H9 (cell line): ENCODE measurements around the gene MPP2. TPM values are rescaled to one million over a fixed set of nuclear protein-coding genes. Genes with fewer than 3 reads are reported as not detected.

ENCODE experiments used
- DNase-seq: peaks from one replicate; pipeline ENCODE4 v3.0.0-alpha.2; 2017
- H2AFZ ChIP-seq: one replicate; pipeline ENCODE4 v1.6.1; 2013; ENCODE audit warnings: mild to moderate bottlenecking, low read length, control low read depth, moderate library complexity
- H2AK5ac ChIP-seq: 2 replicates; pipeline ENCODE4 v1.6.1; 2013; ENCODE audit warnings: low read length, control low read depth, mixed read lengths; ENCODE audit not compliant: insufficient read length
- H2BK120ac ChIP-seq: one replicate; pipeline ENCODE4 v1.6.1; 2013; ENCODE audit warnings: low read depth, mild to moderate bottlenecking, low read length, control low read depth, inconsistent platforms; ENCODE audit not compliant: poor library complexity, severe bottlenecking
- H2BK12ac ChIP-seq: 2 replicates; pipeline ENCODE4 v1.6.1; 2013; ENCODE audit warnings: low read length, control low read depth, mixed read lengths, low read depth; ENCODE audit not compliant: insufficient read length
- H2BK15ac ChIP-seq: 2 replicates; pipeline ENCODE4 v1.6.1; 2013; ENCODE audit warnings: low read depth, low read length, control low read depth
- H2BK20ac ChIP-seq: one replicate; pipeline ENCODE4 v1.6.1; 2013; ENCODE audit warnings: low read depth, mild to moderate bottlenecking, low read length, control low read depth, inconsistent platforms; ENCODE audit not compliant: poor library complexity, severe bottlenecking
- H2BK5ac ChIP-seq: 2 replicates; pipeline ENCODE4 v1.6.1; 2013; ENCODE audit warnings: low read length, control low read depth, mixed read lengths; ENCODE audit not compliant: insufficient read length
- H3K14ac ChIP-seq: 2 replicates; pipeline ENCODE4 v1.6.1; 2013; ENCODE audit warnings: low read length, control low read depth; ENCODE audit not compliant: insufficient read depth
- H3K18ac ChIP-seq: 2 replicates; pipeline ENCODE4 v1.6.1; 2013; ENCODE audit warnings: low read depth, mild to moderate bottlenecking, mixed read lengths, low read length, control low read depth; ENCODE audit not compliant: insufficient read length
- H3K23ac ChIP-seq: 2 replicates; pipeline ENCODE4 v1.6.1; 2013; ENCODE audit warnings: low read length, control low read depth, mixed read lengths, low read depth; ENCODE audit not compliant: insufficient read length
- H3K23me2 ChIP-seq: 2 replicates; pipeline ENCODE4 v1.6.1; 2013; ENCODE audit warnings: low read depth, mild to moderate bottlenecking, mixed read lengths, low read length, control low read depth; ENCODE audit not compliant: insufficient read length, poor library complexity, severe bottlenecking
- H3K27ac ChIP-seq: 2 replicates; pipeline ENCODE4 v1.5.1; 2013; ENCODE audit warnings: low read length, control low read depth, mixed read lengths, low read depth; ENCODE audit not compliant: insufficient read length
- H3K27me3 ChIP-seq: 2 replicates; pipeline ENCODE4 v1.6.1; 2013; ENCODE audit warnings: low read length, control low read depth, inconsistent platforms; ENCODE audit not compliant: insufficient read depth
- H3K4ac ChIP-seq: 2 replicates; pipeline ENCODE4 v1.6.1; 2013; ENCODE audit warnings: low read depth, mild to moderate bottlenecking, control low read depth, inconsistent platforms, low read length, moderate library complexity
- H3K4me1 ChIP-seq: 2 replicates; pipeline ENCODE4 v1.6.1; 2013; ENCODE audit warnings: low read length, control low read depth, inconsistent platforms; ENCODE audit not compliant: insufficient read depth
- H3K4me2 ChIP-seq: 2 replicates; pipeline ENCODE4 v1.6.1; 2013; ENCODE audit warnings: low read length, control low read depth, mixed read lengths; ENCODE audit not compliant: insufficient read length, insufficient read depth
- H3K56ac ChIP-seq: 2 replicates; pipeline ENCODE4 v1.6.1; 2013; ENCODE audit warnings: low read depth, mild to moderate bottlenecking, mixed read lengths, low read length, control low read depth; ENCODE audit not compliant: insufficient read length
- H3K79me1 ChIP-seq: 2 replicates; pipeline ENCODE4 v1.6.1; 2013; ENCODE audit warnings: low read depth, mild to moderate bottlenecking, moderate library complexity, low read length, control low read depth, inconsistent platforms; ENCODE audit not compliant: insufficient read depth, poor library complexity, severe bottlenecking
- H3K79me2 ChIP-seq: 2 replicates; pipeline ENCODE4 v1.6.1; 2013; ENCODE audit warnings: low read length, control low read depth, inconsistent platforms; ENCODE audit not compliant: insufficient read depth
- H3K9ac ChIP-seq: 2 replicates; pipeline ENCODE4 v1.6.1; 2013; ENCODE audit warnings: low read length, control low read depth, mixed read lengths; ENCODE audit not compliant: insufficient read length; ENCODE audit errors: extremely low read depth
- H3K9me3 ChIP-seq: one replicate; pipeline ENCODE4 v1.6.1; 2013; ENCODE audit warnings: low read depth, low read length, inconsistent platforms; ENCODE audit not compliant: control insufficient read depth
- H3T11ph ChIP-seq: one replicate; pipeline ENCODE4 v1.6.1; 2013; ENCODE audit warnings: mild to moderate bottlenecking, low read length, control low read depth, inconsistent platforms
- H4K20me1 ChIP-seq: one replicate; pipeline ENCODE4 v1.6.1; 2013; ENCODE audit not compliant: control insufficient read depth, insufficient read length, insufficient read depth
- H4K5ac ChIP-seq: 2 replicates; pipeline ENCODE4 v1.6.1; 2013; ENCODE audit warnings: low read depth, mild to moderate bottlenecking, mixed read lengths, low read length, control low read depth; ENCODE audit not compliant: insufficient read length
- H4K8ac ChIP-seq: replicated peaks from 2 replicates; pipeline ENCODE4 v1.6.1; 2013; ENCODE audit warnings: low read length, control low read depth, mixed read lengths, low read depth; ENCODE audit not compliant: insufficient read length
- H4K91ac ChIP-seq: 2 replicates; pipeline ENCODE4 v1.6.1; 2013; ENCODE audit warnings: low read depth, mild to moderate bottlenecking, moderate library complexity, mixed read lengths, low read length, control low read depth; ENCODE audit not compliant: insufficient read length
- H3K27ac Mint-ChIP-seq, 3 experiments: 2 replicates in 2 of 3; 3 replicates in 1 of 3; pipeline ENCODE4 v1.8.0; 2020 to 2021; ENCODE audit warnings: mixed read lengths in 3 of 3, mild to moderate bottlenecking in 1 of 3, moderate library complexity in 1 of 3
- H3K27me3 Mint-ChIP-seq: 2 replicates; pipeline ENCODE4 v1.8.0; 2021; ENCODE audit warnings: low read depth, mild to moderate bottlenecking, moderate library complexity, mixed read lengths
- H3K36me3 Mint-ChIP-seq, 3 experiments: 2 replicates in 2 of 3; 3 replicates in 1 of 3; pipeline ENCODE4 v1.8.0; 2020 to 2021; ENCODE audit warnings: low read depth in 3 of 3, mixed read lengths in 3 of 3; ENCODE audit not compliant: insufficient read depth in 1 of 3
- H3K4me1 Mint-ChIP-seq, 2 experiments: 2 replicates each; pipeline ENCODE4 v1.8.0; 2020; ENCODE audit warnings: mixed read lengths in 2 of 2
- H3K4me3 Mint-ChIP-seq, 2 experiments: 2 replicates in 1 of 2; 3 replicates in 1 of 2; pipeline ENCODE4 v1.8.0; 2020 to 2021; ENCODE audit warnings: mild to moderate bottlenecking in 2 of 2, mixed read lengths in 2 of 2, moderate library complexity in 1 of 2
- H3K9me3 Mint-ChIP-seq, 2 experiments: 2 replicates in 1 of 2; 3 replicates in 1 of 2; pipeline ENCODE4 v1.8.0; 2020; ENCODE audit warnings: mild to moderate bottlenecking in 2 of 2, mixed read lengths in 2 of 2, moderate library complexity in 1 of 2
- CTCF ChIP-seq: fragments of 200-600 bp; sonication (generic); conservative IDR thresholded peaks from 3 replicates; pipeline ENCODE4 v1.8.0; 2021; ENCODE audit warnings: antibody characterized with exemption, mild to moderate bottlenecking
- WGBS: extraction: QIAGEN DNeasy Blood & Tissue Kit; methylation state at CpG from one replicate; pipeline ENCODE4 v1.1.7; 2013; ENCODE audit warnings: missing lambda C conversion rate, low lambda C conversion rate, mixed read lengths; ENCODE audit not compliant: insufficient read length; ENCODE audit errors: extremely low coverage; 5-methylcytosine and 5-hydroxymethylcytosine counted together
- total RNA-seq: library from RNA; stranded (reverse); gene quantifications from 2 replicates; pipeline ENCODE4 v1.2.1, GENCODE V29; 2021

Gene MPP2
- total RNA-seq, 1 experiment from 2014 or later: 16.3 TPM

- Histone ChIP-seq H2BK120ac (no peak overlapping the region), H3K4me1 (no peaks in the 10 kb centered on the region), H3T11ph (no peak overlapping the region), H3K4me2 (no peak overlapping the region), H3K27me3 (peaks cover 6% of the 10 kb centered on the region; the same call in 1 of the 2 replicates), H4K20me1 (no peaks in the 10 kb centered on the region), H3K9me3 (no peaks in the 10 kb centered on the region), H3K27ac (no peak overlapping the region), H2AFZ (no peak overlapping the region), H4K5ac (no peak overlapping the region), H3K18ac (no peak overlapping the region), H2BK5ac (no peak overlapping the region), H3K23me2 (peaks cover 4% of the 10 kb centered on the region), H2BK15ac (no peak overlapping the region), H3K56ac (no peak overlapping the region), H3K4ac (no peak overlapping the region), H4K91ac (no peak overlapping the region), H3K79me1 (no peaks in the 10 kb centered on the region), H3K9ac (no peak overlapping the region), H4K8ac (no peak overlapping the region), H2AK5ac (no peak overlapping the region), H2BK20ac (no peak overlapping the region), H2BK12ac (no peak overlapping the region), H3K14ac (no peak overlapping the region), H3K23ac (no peak overlapping the region), H3K79me2 (no peaks in the 10 kb centered on the region)
- H3K27ac Mint-ChIP-seq: no peak overlapping the region
- DNase-seq: no peak
- no peak for TF ChIP-seq CTCF
- H3K27me3 Mint-ChIP-seq: peaks cover 30% of the 10 kb centered on the region
- no peak overlapping the region for H3K4me3 Mint-ChIP-seq
- H3K4me1 Mint-ChIP-seq: peaks cover 16 to 23% of the 10 kb centered on the region in 2 experiments
- WGBS: no CpG with 5 or more reads among the region's 14 CpGs
- H3K9me3 Mint-ChIP-seq: peaks cover 11 to 14% of the 10 kb centered on the region in 2 experiments
- peaks cover 8 to 30% (median 12%) of the 10 kb centered on the region in 3 experiments for H3K36me3 Mint-ChIP-seq
Measured at GRCh38 chr17:43829738-43830137, 77.6 kb downstream of the MPP2 start.
